ENCODE results near the gene OSTN.
"Not testable (repeated sequence)": the region's sequence is repeated elsewhere in the genome, so short reads cannot be mapped to it uniquely, and the experiment has no call there.

OSTN gene, protein sequence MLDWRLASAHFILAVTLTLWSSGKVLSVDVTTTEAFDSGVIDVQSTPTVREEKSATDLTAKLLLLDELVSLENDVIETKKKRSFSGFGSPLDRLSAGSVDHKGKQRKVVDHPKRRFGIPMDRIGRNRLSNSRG

DNA sequence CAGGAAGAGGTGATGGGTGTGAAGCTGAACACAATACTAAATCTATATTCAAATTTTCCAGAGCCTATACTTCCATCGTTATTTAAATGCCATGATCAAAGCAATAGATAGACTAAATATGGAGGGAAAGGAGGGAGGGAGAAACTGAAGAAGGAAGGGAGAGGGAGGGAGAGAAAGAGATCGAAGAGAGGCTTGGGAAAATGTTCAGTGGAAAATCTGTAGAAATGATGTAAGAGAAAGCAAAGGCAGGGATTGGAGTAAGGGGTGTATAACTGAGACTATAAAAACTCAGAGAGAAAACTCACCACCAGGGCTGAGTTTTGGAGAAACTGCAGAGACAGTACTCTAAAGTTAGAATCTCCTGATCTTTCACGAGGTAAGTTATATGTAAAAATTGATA, at the start of gene OSTN:
TSS of gene OSTN (plus strand) at position 310 of the 400 bp plus-strand sequence. CDS start 13,292 bp downstream, outside the sequence.
- DNase-seq (ENCODE audit: low spot score), result no peak

DNA sequence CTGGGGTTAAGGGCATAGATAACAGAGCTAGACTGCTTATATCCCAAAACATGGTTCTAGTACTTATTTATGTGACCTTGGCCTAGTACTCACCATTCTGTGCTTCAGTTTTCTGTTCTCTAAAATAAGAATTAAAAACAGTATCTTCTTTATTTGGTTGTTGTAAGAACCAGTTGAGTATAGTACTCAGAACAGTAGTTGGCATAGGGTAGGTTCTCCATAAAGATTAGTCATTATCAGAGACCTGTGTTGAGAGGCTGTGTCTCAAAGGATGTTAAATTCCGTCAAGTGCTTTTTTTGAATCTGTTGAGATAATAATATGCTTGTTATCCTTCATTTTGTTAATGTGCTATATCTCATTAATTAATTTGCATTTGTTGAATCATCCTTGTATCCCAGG, 47.4 kb upstream of the OSTN start:
- no peak for DNase-seq (ENCODE audit: low spot score)

DNA sequence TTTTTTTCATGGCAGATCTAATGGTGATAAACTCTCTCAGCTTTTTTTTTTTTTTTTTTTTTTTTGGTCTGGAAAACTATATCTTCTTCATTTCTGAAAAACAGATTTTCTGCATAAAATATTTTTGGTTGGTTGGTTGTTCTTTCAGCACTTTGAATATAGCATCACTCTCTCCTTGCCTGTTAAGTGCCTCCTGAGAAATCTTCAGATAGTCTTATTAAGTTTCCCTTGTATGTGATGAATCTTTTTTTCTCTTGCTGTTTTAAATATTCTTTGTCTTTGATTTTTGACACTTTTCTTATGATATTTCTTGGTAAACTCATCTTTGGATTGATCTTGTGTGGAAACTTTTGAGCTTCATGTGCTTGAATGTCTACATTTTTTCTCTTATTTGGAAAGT, 44.2 kb upstream of the OSTN start:
- DNase-seq (ENCODE audit: low spot score), result no peak

DNA sequence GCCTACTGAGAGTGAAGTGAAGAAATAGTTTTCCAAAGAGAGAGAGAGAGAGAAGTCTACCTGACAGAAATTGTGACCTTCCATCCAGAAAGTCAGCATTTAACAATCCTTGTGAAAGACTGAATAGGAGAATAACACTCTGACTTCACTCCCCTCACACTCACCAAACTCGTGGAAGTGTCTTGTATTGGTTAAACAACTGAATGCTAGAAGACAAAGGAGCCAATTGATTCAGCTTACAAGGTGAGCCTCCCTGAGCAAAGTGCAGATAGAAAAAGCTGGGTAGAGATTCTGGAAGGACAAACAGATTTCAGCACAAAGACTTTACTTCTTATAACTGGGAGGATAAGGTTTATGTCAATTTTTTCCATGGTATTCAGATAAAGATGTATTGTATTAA, 40.8 kb upstream of the OSTN start:
- no peak for DNase-seq (ENCODE audit: low spot score)

DNA sequence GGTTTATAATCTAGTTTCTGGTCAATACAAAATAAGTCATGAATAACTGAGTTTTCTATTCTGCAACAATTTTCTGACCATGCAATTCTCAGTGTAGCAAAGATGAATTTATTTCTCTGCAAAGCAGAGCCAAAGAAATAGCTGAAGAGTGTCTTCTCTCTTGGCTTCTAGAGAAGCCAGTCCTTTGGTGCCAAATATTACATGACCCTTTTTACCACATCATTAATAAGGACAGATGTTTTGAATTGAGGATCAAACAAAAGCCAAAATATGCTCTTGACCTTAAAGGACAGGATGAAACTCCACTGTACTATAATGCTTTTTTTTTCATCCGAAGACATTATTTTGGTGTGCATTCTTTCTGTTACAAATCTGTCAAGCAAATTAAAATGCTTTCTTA, 40.2 kb upstream of the OSTN start:
- DNase-seq (ENCODE audit: low spot score), result no peak

DNA sequence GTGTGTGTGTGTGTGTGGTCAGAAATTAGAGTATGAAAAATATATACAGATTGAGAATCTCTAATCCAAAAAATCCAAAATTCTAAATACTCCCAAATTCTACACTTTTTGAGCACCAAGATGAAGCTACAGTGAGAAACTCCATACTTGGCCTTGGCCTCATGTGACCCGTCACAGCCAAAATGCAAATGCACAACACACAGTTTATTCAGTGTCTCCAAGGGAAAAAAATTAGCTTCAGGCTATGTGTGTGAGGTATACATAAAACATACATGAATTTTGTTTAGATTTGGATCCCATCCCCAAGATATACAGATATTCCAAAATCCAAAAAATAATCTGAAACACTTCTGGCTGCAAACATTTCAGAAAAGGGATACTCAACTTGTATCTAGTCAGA, 33.2 kb upstream of the OSTN start:
- DNase-seq (ENCODE audit: low spot score), result no peak

DNA sequence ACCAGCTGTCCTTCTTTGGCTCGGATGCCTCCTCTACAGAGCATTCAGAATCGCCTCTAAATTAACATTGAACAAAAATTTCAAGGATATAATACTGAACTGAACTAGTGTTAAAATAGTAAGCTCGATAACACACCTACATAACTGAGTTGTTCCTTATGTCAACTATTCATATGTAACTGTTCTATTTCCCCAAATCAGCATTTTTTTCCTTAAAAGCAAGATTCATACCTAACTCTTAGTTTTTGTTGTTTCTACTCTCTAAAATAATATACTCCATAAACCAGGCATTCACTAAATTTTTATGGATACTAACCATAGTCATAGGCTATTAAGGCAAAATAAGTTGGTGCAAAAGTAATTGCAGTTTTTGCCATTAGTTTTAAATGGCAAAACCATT, 32.7 kb upstream of the OSTN start:
- no peak for DNase-seq (ENCODE audit: low spot score)

DNA sequence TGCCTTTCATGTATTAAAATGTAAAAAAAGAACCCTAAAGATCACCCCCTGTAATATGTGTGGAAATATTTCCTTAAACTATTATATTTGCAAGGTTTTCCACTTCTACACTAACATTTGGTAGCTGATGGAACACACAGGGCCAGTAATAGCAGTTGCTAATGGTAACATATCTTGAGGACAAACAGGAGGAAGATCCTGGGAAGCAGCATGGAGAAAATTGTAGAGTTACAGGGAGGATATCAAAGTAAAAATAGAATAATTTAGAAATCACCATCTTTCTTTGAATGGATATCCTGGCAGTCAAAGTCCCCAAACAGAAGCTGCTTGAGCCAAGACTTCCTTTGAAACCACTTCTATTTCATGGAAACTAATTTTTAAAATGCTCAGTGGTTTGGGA, 29.5 kb upstream of the OSTN start:
- DNase-seq (ENCODE audit: low spot score), result no peak

DNA sequence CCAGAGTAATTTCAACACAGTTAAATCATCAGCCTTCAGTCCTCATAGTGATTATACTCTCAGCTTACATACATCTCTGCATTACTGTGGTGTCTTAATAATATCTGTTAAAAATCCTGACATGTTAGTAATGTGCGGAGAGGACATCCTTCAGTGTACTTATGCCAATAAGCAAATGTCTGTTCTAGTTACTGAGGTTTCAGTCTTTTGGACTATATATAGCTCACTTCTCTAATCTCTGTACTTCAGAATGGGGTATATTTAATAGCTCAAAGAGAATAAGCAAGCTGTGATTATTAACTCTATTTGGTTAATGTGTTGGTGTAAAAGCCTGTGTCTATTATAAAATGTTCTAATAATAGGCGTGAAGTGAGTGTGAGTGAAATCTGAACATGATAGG, 28.9 kb upstream of the OSTN start:
- no peak for DNase-seq (ENCODE audit: low spot score)

DNA sequence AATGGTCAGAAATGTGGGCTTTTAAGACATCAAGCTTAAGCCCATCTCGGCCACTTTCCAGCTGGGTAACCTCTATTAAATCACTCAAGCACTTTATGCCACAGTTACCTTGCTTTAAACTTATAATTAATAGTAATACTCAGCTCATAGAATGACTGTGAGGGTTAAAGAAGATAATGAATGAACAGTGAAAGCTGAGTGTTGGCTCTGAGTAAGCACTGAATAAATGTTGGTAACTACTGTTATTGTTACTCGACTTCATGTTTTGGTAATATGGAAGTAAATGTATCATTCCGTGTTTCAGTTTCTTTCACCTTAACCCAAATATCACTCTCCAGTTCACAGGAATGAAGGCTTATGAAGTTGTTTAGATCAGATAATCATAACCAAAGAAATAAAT, 23.9 kb upstream of the OSTN start:
- no peak for DNase-seq (ENCODE audit: low spot score)

DNA sequence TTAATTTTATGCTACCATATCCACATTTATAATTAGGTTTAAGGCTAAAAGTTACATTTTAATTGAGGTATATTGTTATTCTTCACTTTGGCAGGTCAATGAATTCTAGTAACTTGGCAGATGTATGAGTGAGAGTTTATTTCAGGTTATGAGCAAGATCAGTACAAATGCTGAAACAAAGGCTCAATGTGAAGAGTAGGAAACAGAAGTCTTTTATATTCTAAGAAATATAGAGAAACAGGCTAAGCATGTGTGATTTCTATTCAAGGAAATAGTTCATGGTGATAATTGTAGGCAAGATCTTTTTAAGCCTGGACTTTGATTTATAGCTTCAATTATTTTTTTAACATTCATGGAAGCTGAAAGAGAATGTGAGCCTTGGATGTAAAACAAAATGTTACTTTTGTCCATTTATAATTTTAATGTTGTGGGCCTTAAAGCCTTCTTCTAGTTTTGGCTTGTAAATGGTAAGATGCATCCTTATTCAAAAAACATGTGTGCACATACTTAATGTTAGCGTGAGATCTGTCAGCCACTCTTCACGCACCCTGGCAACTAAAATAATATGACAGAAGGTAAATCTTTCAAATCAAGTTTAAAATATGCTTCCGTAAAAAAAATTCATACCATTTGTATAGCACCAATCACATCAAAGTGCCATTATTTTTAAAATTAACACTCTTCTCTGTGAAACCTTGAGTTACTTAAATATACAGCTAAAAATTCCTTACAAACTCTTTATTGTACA, 22.8 kb upstream of the OSTN start:
- no peak for DNase-seq (ENCODE audit: low spot score)

DNA sequence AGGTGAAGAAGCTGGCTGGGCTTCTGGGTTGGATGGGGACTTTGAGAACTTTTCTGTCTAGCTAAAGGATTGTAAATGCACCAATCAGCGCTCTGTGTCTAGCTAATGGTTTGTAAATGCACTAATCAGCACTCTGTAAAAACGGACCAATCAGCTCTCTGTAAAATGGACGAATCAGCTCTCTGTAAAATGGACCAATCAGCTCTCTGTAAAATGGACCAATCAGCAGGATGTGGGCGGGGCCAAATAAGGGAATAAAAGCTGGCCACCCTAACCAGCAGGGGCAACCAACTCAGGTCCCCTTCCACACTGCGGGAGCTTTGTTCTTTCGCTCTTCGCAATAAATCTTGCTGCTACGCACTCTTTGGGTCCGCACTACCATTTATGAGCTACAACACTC, 13.7 kb upstream of the OSTN start:
- DNase-seq (ENCODE audit: low spot score), result not testable (repeated sequence)

DNA sequence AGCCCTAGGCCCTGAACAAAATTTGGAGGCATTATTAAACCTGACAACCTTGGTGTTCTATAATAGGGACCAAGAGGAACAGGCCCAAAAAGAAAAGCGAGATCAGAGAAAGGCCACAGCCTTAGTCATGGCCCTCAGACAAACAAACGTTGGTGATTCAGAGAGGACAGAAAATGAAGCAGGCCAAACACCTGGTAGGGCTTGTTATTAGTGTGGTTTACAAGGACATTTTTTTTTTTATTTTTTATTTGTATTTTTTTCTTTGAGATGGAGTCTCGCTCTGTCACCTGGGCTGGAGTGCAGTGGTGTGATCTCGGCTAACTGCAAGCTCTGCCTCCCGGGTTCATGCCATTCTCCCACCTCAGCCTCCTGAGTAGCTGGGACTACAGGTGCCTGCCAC, 10.8 kb upstream of the OSTN start:
- not testable (repeated sequence) for DNase-seq (ENCODE audit: low spot score)

DNA sequence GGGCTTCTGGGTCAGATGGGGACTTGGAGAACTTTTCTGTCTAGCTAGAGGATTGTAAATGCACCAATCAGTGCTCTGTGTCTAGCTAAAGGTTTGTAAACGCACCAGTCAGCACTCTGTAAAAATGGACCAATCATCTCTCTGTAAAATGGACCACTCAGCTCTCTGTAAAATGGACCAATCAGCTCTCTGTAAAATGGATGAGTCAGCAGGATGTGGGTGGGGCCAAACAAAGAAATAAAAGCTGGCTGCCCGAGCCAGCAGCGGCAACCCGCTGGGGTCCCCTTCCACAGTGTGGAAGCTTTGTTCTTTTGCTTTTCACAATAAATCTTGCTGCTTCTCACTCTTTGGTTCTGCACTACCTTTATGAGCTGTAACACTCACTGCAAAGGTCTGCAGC, 6.8 kb upstream of the OSTN start:
- not testable (repeated sequence) for DNase-seq (ENCODE audit: low spot score)

DNA sequence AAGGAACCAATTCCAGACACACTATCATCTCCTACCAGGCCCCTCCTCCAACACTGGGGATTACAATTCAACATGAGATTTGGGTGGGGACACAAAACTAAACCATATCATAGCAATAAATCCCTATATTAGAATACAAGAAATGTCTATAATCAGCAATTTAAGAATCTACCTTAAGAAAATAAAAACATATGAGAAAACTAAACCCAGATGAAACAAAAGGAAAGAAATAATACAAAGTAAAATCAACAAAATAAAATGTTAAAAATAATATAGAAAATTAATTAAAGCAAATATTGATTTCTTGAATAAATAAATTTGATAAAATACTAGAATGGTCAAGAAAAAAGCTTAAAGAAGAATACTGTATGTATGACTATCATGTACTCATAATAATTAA, 6.1 kb upstream of the OSTN start:
- no peak for DNase-seq (ENCODE audit: low spot score)

DNA sequence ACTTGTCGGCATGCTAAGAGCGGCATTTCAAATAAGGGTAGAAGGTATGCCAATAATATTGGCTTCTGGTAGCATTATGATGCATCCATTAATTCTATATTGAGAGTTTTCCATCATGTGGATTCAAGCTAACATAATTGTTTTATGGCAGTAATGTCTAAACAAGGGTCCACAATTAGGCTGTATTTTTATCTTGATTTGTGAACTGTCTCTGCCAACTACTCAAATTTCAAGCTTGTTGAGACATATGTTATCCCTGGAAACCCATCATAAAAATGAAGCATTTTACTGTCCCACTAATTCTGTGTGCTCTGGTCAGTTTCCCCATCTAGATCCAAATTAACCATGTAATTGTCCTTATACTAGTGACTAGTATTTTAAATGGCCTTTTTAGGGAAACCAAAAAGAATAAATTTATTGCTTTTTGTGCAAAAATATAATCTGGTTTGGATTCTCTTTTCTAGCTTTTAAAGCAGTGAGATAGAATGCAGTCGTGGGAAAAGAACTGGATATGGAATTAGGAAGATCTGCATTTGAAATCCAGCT, 1.2 kb upstream of the OSTN start:
- no peak for DNase-seq (ENCODE audit: low spot score)

DNA sequence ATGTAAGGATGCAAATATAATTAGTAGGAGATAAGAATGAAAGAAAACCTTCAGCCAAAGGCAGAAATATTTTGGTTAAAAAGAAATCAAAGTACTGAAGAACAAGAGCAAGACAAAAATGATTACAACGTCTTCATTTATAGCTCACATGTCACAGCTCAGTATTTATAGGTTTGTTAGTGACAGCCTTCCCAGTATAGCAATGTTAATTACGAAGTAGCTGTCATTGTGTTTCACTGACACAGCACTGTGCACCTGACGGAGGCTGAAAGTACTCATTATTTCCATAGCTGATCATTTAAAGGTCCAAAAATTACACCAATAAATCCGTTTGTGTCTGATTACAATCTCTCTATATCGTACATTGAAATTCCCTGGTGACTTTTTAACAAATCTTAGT, 561 bp upstream of the OSTN start:
- no peak for DNase-seq (ENCODE audit: low spot score)

DNA sequence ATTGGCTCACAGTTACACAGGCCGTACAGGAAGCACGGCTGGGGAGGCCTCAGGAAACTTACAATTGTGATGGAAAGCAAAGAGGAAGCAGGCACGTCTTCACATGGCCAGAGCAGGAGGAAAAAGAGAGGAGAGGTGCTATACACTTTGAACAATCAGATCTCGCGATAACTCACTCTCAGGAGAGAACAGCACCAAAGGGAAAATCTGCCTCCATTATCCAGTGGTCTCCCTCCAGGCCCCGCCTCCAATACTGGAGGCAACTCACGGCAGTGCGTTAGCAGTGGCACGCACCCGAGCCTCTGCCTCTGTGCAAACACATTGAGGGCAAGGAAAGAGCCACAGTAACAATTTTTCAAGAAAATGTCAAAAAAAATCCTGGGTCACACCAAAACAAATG, 11.0 kb downstream of the OSTN start:
- DNase-seq (ENCODE audit: low spot score), result no peak

DNA sequence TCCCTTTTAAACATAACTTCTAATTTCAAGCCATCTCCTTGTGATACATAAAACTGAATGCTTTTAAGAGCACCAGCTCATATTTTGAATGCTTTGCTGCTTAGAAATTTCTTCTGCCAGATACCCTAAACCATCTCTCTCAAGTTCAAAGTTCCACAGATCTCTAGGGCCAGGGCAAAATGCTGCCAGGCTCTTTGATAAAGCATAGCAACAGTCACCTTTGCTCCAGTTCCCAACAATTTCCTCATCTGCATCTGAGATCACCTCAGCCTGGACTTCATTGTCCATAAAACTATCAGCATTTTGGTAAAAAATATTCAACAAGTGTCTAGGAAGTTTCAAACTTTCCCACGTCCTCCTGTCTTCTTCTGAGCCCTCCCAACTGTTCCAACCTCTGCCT, 17.5 kb downstream of the OSTN start:
- DNase-seq (ENCODE audit: low spot score), result no peak

DNA sequence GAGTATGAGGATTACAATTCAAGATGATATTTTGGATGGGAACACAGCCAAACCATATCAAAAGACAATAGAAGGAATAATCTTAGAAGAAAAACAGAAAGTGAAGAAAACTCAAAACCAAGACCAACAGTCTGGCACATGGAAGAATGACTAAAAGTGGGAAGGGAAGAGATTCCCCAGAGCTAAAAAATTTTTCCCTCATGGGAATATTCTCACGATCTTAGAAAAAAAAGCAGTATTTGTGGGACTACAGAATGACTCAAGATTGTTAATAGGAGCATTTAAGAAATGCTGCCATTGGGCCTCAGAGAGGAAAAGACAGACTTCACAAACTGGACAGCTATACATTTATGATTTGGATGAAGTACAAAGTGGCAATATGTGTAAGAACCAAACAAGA, 18.3 kb downstream of the OSTN start:
- DNase-seq (ENCODE audit: low spot score), result no peak

DNA sequence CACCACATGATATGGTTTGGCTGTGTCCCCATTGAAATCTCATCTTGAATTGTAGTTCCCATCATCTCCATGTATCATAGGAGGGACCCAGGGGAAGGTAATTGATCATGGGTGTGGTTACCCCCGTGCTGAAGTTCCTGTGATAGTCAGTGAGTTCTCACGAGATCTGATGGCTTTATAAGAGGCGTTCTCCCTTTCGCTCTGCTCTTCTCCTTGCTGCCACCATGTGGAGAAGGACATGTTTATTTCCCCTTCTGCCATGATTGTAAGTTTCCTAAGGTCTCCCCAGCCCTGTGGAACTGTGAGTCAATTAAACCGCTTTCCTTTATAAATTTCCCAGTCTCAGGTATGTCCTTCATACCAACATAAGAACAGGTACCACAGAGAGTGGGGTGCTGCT, 21.9 kb downstream of the OSTN start:
- DNase-seq (ENCODE audit: low spot score), result no peak

DNA sequence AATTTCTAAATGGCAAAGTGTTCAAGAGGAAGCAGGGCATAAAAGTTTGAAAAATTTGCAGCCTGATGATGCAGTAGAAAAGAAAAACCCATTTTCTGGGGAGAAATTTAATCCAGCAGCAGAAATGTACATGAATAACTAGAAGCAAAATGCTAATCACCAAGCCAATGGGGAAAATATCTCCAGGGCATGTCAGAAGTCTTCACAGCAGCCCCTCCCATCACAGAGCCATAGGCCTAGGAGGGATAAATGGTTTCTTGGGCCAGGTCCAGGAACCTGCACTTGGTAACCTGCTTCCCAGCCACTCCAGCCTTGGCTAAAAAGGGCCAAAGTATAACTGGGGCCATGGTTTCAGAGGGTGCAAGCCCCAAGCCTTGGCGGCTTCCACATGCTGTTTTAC, 22.6 kb downstream of the OSTN start:
- no peak for DNase-seq (ENCODE audit: low spot score)

DNA sequence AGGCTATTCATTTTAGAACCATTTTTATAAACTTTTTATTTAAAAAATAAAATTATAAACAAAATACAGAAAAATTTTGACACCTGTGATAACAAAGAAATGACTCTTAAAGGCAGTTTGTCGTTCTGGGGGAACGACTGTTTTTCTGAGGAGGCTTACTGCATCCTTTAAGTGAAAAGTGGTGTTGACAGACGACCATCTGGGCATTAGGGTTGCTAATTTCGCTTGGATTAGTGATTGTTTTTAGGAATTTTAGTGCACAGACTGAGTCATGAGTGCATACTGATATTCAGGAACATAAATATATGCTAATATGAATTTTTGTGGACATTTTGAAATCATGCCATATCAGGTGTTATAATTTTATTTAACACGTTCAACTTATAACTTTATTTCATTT, 28.5 kb downstream of the OSTN start:
- no peak for DNase-seq (ENCODE audit: low spot score)

DNA sequence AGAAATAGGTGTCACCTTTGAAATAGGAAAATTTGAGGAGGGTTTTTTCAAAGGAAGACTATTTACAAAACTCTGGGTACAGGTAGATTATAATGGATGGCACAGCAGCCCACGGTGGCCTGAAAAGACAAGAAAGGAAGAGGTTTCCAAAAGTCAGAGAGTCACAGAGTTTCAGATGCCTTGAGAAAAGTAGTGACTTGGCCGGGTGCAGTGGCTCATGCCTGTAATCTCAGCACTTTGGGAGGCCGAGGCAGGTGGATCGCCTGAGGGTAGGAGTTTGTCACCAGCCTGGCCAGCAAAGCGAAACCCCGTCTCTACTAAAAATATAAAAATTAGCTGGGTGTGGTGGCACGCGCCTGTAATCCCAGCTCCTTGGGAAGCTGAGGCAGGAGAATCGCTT, 35.2 kb downstream of the OSTN start:
- DNase-seq (ENCODE audit: low spot score), result no peak
